GM23338 (cell line): ENCODE data around the gene DTL.

Experiments
- CREB1 ChIP-seq: fragments of 250-450 bp; sonication (Bioruptor Pico); IDR thresholded peaks from 2 replicates; pipeline ENCODE4 v1.5.0; 2020; ENCODE audit warnings: low read depth, mild to moderate bottlenecking, moderate library complexity
- CTCF ChIP-seq, 2 experiments: fragments of 200-600 bp in 1 of 2; sonication (generic) in 1 of 2; conservative IDR thresholded peaks; 2 replicates each; pipeline versions ENCODE4 v1.5.1 to v1.6.1; 2016 to 2017; ENCODE audit warnings: antibody characterized with exemption in 2 of 2, low read depth in 2 of 2, mild to moderate bottlenecking in 2 of 2, moderate library complexity in 1 of 2

- TF ChIP-seq CTCF (conservative IDR thresholded peaks at IDR 0.05; ENCODE audit: low read depth in 2 of 2) (peak; percentile 61 to 72), CREB1 (CRISPR knock-in tag) (no peak)
Measured at GRCh38 chr1:212070720-212071302, 35.3 kb downstream of the DTL start.
